Keratinocyte (primary cell): ENCODE results near the gene REV1.

Experiments
- EZH2 ChIP-seq: IDR thresholded peaks from one replicate; pipeline ENCODE4 v1.6.1; 2012; ENCODE audit warnings: inconsistent platforms, mild to moderate bottlenecking, low read length, moderate library complexity
- TF ChIP-seq, protein P1 (sequence below), 3 experiments: IDR thresholded peaks in 1 of 3; conservative IDR thresholded peaks in 1 of 3; optimal IDR thresholded peaks in 1 of 3; 2 replicates in 2 of 3; 3 replicates in 1 of 3; pipeline versions ENCODE3 to v1.5.1; 2011; ENCODE audit warnings: low read length in 3 of 3, mild to moderate bottlenecking in 3 of 3, moderate library complexity in 2 of 3, control low read depth in 1 of 3, inconsistent platforms in 1 of 3; ENCODE audit not compliant: insufficient read depth in 2 of 3; ENCODE audit errors: extremely low read depth in 1 of 3

DNA sequence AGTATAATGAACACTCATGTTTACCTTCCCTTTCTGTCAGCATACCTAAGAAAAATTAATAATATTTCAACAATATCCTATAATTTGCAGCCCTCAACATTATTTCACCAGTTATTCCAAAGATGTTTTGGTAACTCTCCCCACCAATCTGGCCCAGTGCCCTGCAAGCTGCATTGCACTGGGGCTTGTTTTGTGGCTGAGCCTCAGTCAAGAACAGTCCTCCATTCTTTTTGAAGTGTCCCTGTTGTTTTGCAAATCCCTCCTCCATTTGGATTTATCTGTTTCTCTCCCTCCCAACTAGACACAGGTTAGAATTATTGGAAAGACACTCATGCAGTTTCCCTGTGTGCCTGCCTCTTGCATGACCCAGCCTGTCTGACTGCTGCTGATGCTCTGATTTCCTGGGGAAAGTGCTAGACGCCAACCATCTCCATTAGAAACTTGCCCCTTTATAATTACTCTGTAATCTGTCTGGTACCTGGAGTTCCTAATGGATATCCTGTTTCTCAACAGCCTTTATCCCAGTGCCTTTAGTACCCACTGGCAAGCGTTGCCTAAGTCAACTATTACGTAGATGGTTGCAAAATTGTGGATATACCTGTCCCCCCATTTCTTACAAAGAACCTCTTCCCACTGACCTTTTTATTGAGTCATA lies 92.4 kb downstream of the REV1 start:
- TF ChIP-seq, protein P1, sequence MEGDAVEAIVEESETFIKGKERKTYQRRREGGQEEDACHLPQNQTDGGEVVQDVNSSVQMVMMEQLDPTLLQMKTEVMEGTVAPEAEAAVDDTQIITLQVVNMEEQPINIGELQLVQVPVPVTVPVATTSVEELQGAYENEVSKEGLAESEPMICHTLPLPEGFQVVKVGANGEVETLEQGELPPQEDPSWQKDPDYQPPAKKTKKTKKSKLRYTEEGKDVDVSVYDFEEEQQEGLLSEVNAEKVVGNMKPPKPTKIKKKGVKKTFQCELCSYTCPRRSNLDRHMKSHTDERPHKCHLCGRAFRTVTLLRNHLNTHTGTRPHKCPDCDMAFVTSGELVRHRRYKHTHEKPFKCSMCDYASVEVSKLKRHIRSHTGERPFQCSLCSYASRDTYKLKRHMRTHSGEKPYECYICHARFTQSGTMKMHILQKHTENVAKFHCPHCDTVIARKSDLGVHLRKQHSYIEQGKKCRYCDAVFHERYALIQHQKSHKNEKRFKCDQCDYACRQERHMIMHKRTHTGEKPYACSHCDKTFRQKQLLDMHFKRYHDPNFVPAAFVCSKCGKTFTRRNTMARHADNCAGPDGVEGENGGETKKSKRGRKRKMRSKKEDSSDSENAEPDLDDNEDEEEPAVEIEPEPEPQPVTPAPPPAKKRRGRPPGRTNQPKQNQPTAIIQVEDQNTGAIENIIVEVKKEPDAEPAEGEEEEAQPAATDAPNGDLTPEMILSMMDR (optimal IDR thresholded peaks at IDR 0.05 in 1 of 3, IDR thresholded peaks at IDR 0.05 in 1 of 3, conservative IDR thresholded peaks at IDR 0.05 in 1 of 3; ENCODE audit: extremely low read depth in 1 of 3, insufficient read depth in 2 of 3, low read length in 3 of 3), result no peak
- no peak for TF ChIP-seq EZH2
